Measurements from ENCODE around the gene SAYSD1.

DNA sequence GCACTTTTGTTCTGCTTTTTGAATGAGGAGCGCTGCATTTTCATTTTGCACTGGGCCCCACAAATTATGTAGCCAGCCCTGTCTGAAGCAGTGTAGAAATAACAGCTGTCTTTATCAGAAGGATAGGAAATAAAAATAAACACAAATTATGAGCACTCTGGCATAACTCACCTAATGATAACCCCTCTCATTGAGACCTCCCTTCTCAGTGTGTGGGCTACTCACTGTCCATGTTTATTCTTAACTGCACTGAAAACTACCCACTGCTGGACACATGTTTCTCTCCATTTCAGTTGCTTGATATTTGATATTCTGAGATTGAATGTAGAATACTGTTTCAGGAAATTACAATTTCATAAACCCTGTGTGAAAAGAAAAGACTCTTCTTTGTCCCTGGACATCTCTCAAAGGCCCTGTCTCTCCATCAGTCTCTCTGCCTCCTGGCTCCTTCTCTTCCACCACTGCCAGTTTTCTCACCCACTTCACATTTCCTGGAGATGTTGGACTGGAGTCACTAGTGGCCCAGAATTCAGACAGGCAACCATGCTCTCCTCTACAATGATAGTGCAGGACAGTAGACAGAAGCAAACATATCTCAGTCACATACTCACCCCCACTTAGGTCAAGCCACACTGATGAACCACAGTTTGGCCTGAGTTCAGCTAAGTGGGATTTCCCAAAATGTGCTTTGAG lies 29.6 kb upstream of the SAYSD1 start:
- TF ChIP-seq, protein P1, sequence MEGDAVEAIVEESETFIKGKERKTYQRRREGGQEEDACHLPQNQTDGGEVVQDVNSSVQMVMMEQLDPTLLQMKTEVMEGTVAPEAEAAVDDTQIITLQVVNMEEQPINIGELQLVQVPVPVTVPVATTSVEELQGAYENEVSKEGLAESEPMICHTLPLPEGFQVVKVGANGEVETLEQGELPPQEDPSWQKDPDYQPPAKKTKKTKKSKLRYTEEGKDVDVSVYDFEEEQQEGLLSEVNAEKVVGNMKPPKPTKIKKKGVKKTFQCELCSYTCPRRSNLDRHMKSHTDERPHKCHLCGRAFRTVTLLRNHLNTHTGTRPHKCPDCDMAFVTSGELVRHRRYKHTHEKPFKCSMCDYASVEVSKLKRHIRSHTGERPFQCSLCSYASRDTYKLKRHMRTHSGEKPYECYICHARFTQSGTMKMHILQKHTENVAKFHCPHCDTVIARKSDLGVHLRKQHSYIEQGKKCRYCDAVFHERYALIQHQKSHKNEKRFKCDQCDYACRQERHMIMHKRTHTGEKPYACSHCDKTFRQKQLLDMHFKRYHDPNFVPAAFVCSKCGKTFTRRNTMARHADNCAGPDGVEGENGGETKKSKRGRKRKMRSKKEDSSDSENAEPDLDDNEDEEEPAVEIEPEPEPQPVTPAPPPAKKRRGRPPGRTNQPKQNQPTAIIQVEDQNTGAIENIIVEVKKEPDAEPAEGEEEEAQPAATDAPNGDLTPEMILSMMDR (IDR thresholded peaks at IDR 0.05; ENCODE audit: control extremely low read depth in 1 of 3, insufficient read depth in 1 of 3, low read depth in 1 of 3, low read length in 3 of 3), result no peak
- TF ChIP-seq MAFK (IDR thresholded peaks at IDR 0.05; ENCODE audit: low read depth, low read length) (no peak), EGR1 (IDR thresholded peaks at IDR 0.05; ENCODE audit: borderline replicate concordance, low read depth, low read length) (no peak), RAD21 (IDR thresholded peaks at IDR 0.05 in 1 of 2, conservative IDR thresholded peaks at IDR 0.05 in 1 of 2; ENCODE audit: low read depth in 2 of 2, low read length in 2 of 2) (no peak), BRCA1 (IDR thresholded peaks at IDR 0.05; ENCODE audit: low read depth, low read length) (no peak), ZNF274 (IDR thresholded peaks at IDR 0.05; ENCODE audit: borderline replicate concordance, extremely low read depth, low read length) (no peak), JUND (IDR thresholded peaks at IDR 0.05; ENCODE audit: low read length) (no peak), POLR2A (IDR thresholded peaks at IDR 0.05; ENCODE audit: control extremely low read depth in 1 of 2, low read depth in 2 of 2, low read length in 2 of 2) (no peak), ASH2L (IDR thresholded peaks at IDR 0.05; ENCODE audit: low read length) (no peak)

All from H1 (cell line).